CD4-positive, CD25-positive, alpha-beta regulatory T cell (primary cell): Measurements from ENCODE around the gene PCDHGA1. TPM values are rescaled to one million over a fixed set of nuclear protein-coding genes. Genes with fewer than 3 reads are reported as not detected.

ENCODE experiments used
- ATAC-seq, 2 donors: fragments of 150-1000 bp; cut with Tn5 transposase; one replicate each; pipeline ENCODE4 v1.10.0; 2021; ENCODE audit warnings: low read depth in 2 of 2, moderate number of reproducible peaks in 2 of 2, moderate library complexity in 1 of 2
- DNase-seq, 3 donors: peaks; one replicate each; pipeline versions ENCODE4 v3.0.0 to v3.0.0-alpha.2; 2012 to 2022; ENCODE audit warnings: mixed read lengths in 1 of 3
- H3K27ac ChIP-seq: one replicate; pipeline ENCODE4 v1.7.0; 2013; ENCODE audit warnings: mild to moderate bottlenecking, low read length; ENCODE audit not compliant: insufficient read depth, poor library complexity, severe bottlenecking
- H3K27me3 ChIP-seq: one replicate; pipeline ENCODE4 v1.7.0; 2013; ENCODE audit warnings: low read length; ENCODE audit not compliant: control insufficient read depth, insufficient read depth
- H3K36me3 ChIP-seq: one replicate; pipeline ENCODE4 v1.7.0; 2013; ENCODE audit warnings: mild to moderate bottlenecking, low read length, moderate library complexity; ENCODE audit not compliant: control insufficient read depth, insufficient read depth
- H3K4me1 ChIP-seq: 2 replicates; pipeline ENCODE4 v1.7.0; 2013; ENCODE audit warnings: mild to moderate bottlenecking, low read length; ENCODE audit not compliant: insufficient read depth, control insufficient read depth, poor library complexity, severe bottlenecking
- H3K4me3 ChIP-seq: one replicate; pipeline ENCODE4 v1.7.0; 2013; ENCODE audit warnings: low read depth, mild to moderate bottlenecking, low read length, moderate library complexity
- H3K9me3 ChIP-seq, 2 experiments: 1 replicate in 1 of 2; 2 replicates in 1 of 2; pipeline ENCODE4 v1.7.0; 2013; ENCODE audit warnings: low read length in 2 of 2, mild to moderate bottlenecking in 1 of 2, moderate library complexity in 1 of 2; ENCODE audit not compliant: control insufficient read depth in 2 of 2
- H3K27ac Mint-ChIP-seq, 3 donors: one replicate each; pipeline ENCODE4 v1.8.0; 2020 to 2022; ENCODE audit warnings: mild to moderate bottlenecking in 3 of 3, mixed read lengths in 3 of 3, moderate library complexity in 2 of 3
- H3K27me3 Mint-ChIP-seq: one replicate; pipeline ENCODE4 v1.8.0; 2022; ENCODE audit warnings: mild to moderate bottlenecking, mixed read lengths
- H3K36me3 Mint-ChIP-seq: one replicate; pipeline ENCODE4 v1.8.0; 2020; ENCODE audit warnings: mixed read lengths
- H3K4me1 Mint-ChIP-seq, 4 donors: one replicate each; pipeline ENCODE4 v1.8.0; 2020 to 2022; ENCODE audit warnings: mixed read lengths in 4 of 4, mild to moderate bottlenecking in 1 of 4
- H3K4me3 Mint-ChIP-seq, 4 donors: one replicate each; pipeline ENCODE4 v1.8.0; 2020 to 2022; ENCODE audit warnings: mild to moderate bottlenecking in 4 of 4, mixed read lengths in 4 of 4, moderate library complexity in 3 of 4
- H3K9me3 Mint-ChIP-seq, 7 donors: one replicate each; pipeline ENCODE4 v1.8.0; 2020 to 2022; ENCODE audit warnings: mixed read lengths in 7 of 7, mild to moderate bottlenecking in 3 of 7, moderate library complexity in 2 of 7
- polyA plus RNA-seq, 4 donors: library from polyadenylated mRNA; unstranded; fragments of 300-500 nt; fragmentation: Illumina TruSeq; gene quantifications; one replicate each; pipeline ENCODE4 v1.2.3, GENCODE V29; 2021
- total RNA-seq: library from RNA; stranded (reverse); gene quantifications from one replicate; pipeline ENCODE4 v1.2.3, GENCODE V29; 2022

Gene PCDHGA1
- total and polyA plus RNA-seq, 5 donors from 2014 or later = 0.06 to 0.10 TPM; not detected in 3

- H3K27me3 ChIP-seq = peaks cover 23% of the 10 kb centered on the region
- H3K27me3 Mint-ChIP-seq = peaks cover 62% of the 10 kb centered on the region
Observed at GRCh38 chr5:141493500-141494422, 163.4 kb downstream of the PCDHGA1 start.

GRCh38 chr5:141494761-141495452, 164.6 kb downstream of the PCDHGA1 start:
- Histone ChIP-seq H3K27me3 (peaks cover 22% of the 10 kb centered on the region), H3K27ac (no peak overlapping the region), H3K9me3 (no peaks in the 10 kb centered on the region), H3K4me1 (no peaks in the 10 kb centered on the region), H3K36me3 (no peaks in the 10 kb centered on the region), H3K4me3 (no peak overlapping the region)
- H3K4me1 Mint-ChIP-seq = peaks cover 0 to 22% (median 1%) of the 10 kb centered on the region in 4 donors
- peaks cover 61% of the 10 kb centered on the region for H3K27me3 Mint-ChIP-seq
- peaks cover 0 to 7% (median 0%) of the 10 kb centered on the region in 7 donors for H3K9me3 Mint-ChIP-seq
- ATAC-seq (no peak), DNase-seq (no peak)
- H3K36me3 Mint-ChIP-seq = peaks cover 3% of the 10 kb centered on the region
- no peak overlapping the region for H3K27ac Mint-ChIP-seq
- H3K4me3 Mint-ChIP-seq = no peak overlapping the region

More at GRCh38 chr5:141493500-141494422, 163.4 kb downstream of the PCDHGA1 start:
- H3K27ac Mint-ChIP-seq = no peak overlapping the region
- no peak for ATAC-seq
- Histone ChIP-seq H3K4me3 (no peak overlapping the region), H3K27ac (no peak overlapping the region), H3K4me1 (no peaks in the 10 kb centered on the region), H3K36me3 (no peaks in the 10 kb centered on the region), H3K9me3 (no peaks in the 10 kb centered on the region)
- DNase-seq = no peak
- H3K36me3 Mint-ChIP-seq = no peaks in the 10 kb centered on the region
- peaks cover 0 to 22% (median 1%) of the 10 kb centered on the region in 4 donors for H3K4me1 Mint-ChIP-seq
- peaks cover 0 to 7% (median 0%) of the 10 kb centered on the region in 7 donors for H3K9me3 Mint-ChIP-seq
- no peak overlapping the region for H3K4me3 Mint-ChIP-seq

- H3K9me3 ChIP-seq = no peaks in the 10 kb centered on the region
- no peak overlapping the region for H3K4me3 ChIP-seq
- Mint-ChIP-seq H3K27ac (no peak overlapping the region), H3K9me3 (peaks cover 0 to 7% (median 0%) of the 10 kb centered on the region in 7 donors), H3K4me1 (peaks cover 0 to 22% (median 1%) of the 10 kb centered on the region in 4 donors), H3K27me3 (peaks cover 59% of the 10 kb centered on the region), H3K36me3 (peaks cover 3% of the 10 kb centered on the region), H3K4me3 (peak overlapping the region in 1 of 4 donors; percentile 28)
- H3K36me3 ChIP-seq = no peaks in the 10 kb centered on the region
- DNase-seq (no peak), ATAC-seq (no peak)
- H3K27ac ChIP-seq = no peak overlapping the region
- H3K27me3 ChIP-seq = peaks cover 20% of the 10 kb centered on the region
- no peaks in the 10 kb centered on the region for H3K4me1 ChIP-seq
Observed at GRCh38 chr5:141495453-141495811, 165.1 kb downstream of the PCDHGA1 start.

GRCh38 chr5:141496038-141496437, 165.7 kb downstream of the PCDHGA1 start:
- H3K9me3 ChIP-seq = no peaks in the 10 kb centered on the region
- Mint-ChIP-seq H3K27me3 (peaks cover 53% of the 10 kb centered on the region), H3K9me3 (peaks cover 0 to 7% (median 0%) of the 10 kb centered on the region in 7 donors), H3K4me1 (peaks cover 0 to 20% (median 1%) of the 10 kb centered on the region in 4 donors), H3K4me3 (no peak overlapping the region), H3K27ac (no peak overlapping the region), H3K36me3 (peaks cover 3% of the 10 kb centered on the region)
- H3K36me3 ChIP-seq = no peaks in the 10 kb centered on the region
- ATAC-seq = no peak
- H3K4me1 ChIP-seq = no peaks in the 10 kb centered on the region
- H3K27ac ChIP-seq = no peak overlapping the region
- H3K27me3 ChIP-seq = peaks cover 18% of the 10 kb centered on the region
- no peak for DNase-seq
- H3K4me3 ChIP-seq = no peak overlapping the region

GRCh38 chr5:141501761-141502160, 171.4 kb downstream of the PCDHGA1 start:
- DNase-seq (no peak), ATAC-seq (no peak)
- Histone ChIP-seq H3K9me3 (no peaks in the 10 kb centered on the region), H3K36me3 (no peaks in the 10 kb centered on the region), H3K4me3 (no peak overlapping the region), H3K4me1 (no peaks in the 10 kb centered on the region), H3K27me3 (no peaks in the 10 kb centered on the region), H3K27ac (no peak overlapping the region)
- Mint-ChIP-seq H3K27me3 (peaks cover 11% of the 10 kb centered on the region), H3K4me1 (no peaks in the 10 kb centered on the region), H3K4me3 (no peak overlapping the region), H3K36me3 (peaks cover 8% of the 10 kb centered on the region), H3K9me3 (peaks cover 0 to 3% (median 0%) of the 10 kb centered on the region in 7 donors), H3K27ac (peak overlapping the region in 1 of 3 donors; percentile 58)

- Histone ChIP-seq H3K9me3 (no peaks in the 10 kb centered on the region), H3K4me3 (no peak overlapping the region), H3K27ac (no peak overlapping the region), H3K4me1 (no peaks in the 10 kb centered on the region), H3K27me3 (no peaks in the 10 kb centered on the region), H3K36me3 (no peaks in the 10 kb centered on the region)
- no peaks in the 10 kb centered on the region for H3K4me1 Mint-ChIP-seq
- H3K27me3 Mint-ChIP-seq = peaks cover 4% of the 10 kb centered on the region
- H3K36me3 Mint-ChIP-seq = peaks cover 8% of the 10 kb centered on the region
- ATAC-seq = no peak
- H3K9me3 Mint-ChIP-seq = no peaks in the 10 kb centered on the region
- H3K4me3 Mint-ChIP-seq = no peak overlapping the region
- DNase-seq = no peak
- no peak overlapping the region for H3K27ac Mint-ChIP-seq
Observed at GRCh38 chr5:141503681-141504080, 173.4 kb downstream of the PCDHGA1 start.

GRCh38 chr5:141504216-141504615, 173.9 kb downstream of the PCDHGA1 start:
- peaks cover 2% of the 10 kb centered on the region for H3K27me3 Mint-ChIP-seq
- H3K27ac ChIP-seq = no peak overlapping the region
- H3K9me3 Mint-ChIP-seq = no peaks in the 10 kb centered on the region
- H3K4me1 ChIP-seq = no peaks in the 10 kb centered on the region
- ATAC-seq (no peak), DNase-seq (no peak)
- H3K4me1 Mint-ChIP-seq = no peaks in the 10 kb centered on the region
- no peaks in the 10 kb centered on the region for H3K36me3 ChIP-seq
- no peak overlapping the region for H3K27ac Mint-ChIP-seq
- H3K9me3 ChIP-seq = no peaks in the 10 kb centered on the region
- no peaks in the 10 kb centered on the region for H3K27me3 ChIP-seq
- H3K4me3 ChIP-seq = no peak overlapping the region
- H3K36me3 Mint-ChIP-seq = peaks cover 5% of the 10 kb centered on the region
- no peak overlapping the region for H3K4me3 Mint-ChIP-seq
